ENCODE data around the gene LCTL. TPM values are rescaled to one million over a fixed set of nuclear protein-coding genes. Genes with fewer than 3 reads are reported as not detected.
"Not testable (repeated sequence)": the region's sequence is repeated elsewhere in the genome, so short reads cannot be mapped to it uniquely, and the experiment has no call there.

LCTL gene
- total RNA-seq, 1 experiment from 2014 or later, result 0.10 TPM

DNA sequence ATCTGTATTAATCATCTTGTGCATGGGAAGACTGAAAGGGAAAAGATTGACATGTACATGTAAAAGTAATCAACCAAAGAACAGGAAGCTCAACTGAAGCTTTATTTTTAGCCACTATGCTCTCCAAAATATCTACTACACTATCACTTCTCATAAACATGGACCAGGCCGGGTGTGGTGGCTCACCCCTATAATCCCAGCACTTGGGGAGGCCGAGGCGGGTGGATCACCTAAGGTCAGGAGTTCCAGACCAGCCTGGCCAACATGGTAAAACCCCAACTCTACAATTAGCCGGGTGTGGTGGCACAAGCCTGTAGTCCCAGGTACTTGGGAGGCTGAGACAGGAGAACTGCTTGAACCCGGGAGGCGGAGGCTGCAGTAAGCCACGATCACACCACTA, 65.5 kb downstream of the LCTL start:
- not testable (repeated sequence) for DNase-seq (ENCODE audit: low spot score)

DNA sequence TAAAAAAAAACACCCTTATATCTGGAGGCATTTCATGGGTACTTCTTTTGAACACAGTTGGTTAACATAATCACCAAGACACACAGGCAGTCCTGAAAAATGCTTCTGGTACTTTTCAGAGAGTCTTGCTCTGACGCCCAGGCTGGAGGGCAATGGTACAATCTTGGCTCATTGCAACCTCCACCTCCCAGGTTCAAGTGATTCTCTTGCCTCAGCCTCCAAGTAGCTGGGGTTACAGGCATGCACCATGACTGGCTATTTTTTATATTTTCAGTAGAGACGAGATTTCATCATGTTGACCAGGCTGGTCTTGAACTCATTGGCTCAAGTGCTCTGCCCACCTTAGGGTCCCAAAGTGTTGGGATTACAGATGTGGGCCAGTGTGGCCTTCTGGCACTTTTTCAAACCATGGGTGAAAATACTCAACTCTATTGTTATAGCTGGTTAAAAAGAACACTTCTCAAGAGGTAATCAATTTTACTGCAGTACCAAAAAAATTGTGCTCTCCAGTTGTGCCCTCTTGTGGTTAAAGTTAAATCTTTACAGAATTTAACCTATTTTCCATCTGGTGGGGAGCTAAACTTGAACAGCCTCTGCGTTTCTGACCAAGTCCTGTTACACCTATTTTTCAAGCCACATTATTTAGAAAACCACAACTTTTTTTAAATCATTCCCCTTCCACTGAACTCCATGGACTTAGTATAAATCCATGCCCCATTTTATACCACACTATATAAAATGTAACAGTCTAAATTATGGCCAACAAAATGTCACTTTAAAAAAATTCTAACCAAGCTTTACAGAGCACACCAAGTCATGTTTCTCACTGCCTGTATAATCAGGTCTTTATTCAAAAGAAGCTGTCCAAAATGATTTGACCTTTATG, 67.1 kb downstream of the LCTL start:
- DNase-seq (ENCODE audit: low spot score), result peak; percentile 26

Other genes with a start within 250 kb of the LCTL start
- 22.2 and 24.3 TPM in 2 replicates for gene TIPIN, start 209.3 kb downstream of the LCTL start, total RNA-seq (2014; rRNA removed; shearing (Covaris generic))
- gene MAP2K1, start 179.1 kb downstream of the LCTL start, total RNA-seq (2014; rRNA removed; shearing (Covaris generic)), result 19.0 and 27.7 TPM in 2 replicates
- 55.8 and 70.0 TPM in 2 replicates for gene SNAPC5, start 68.2 kb downstream of the LCTL start, total RNA-seq (2014; rRNA removed; shearing (Covaris generic))
- 5,755 and 6,049 TPM in 2 replicates for gene RPL4, start 61.1 kb downstream of the LCTL start, total RNA-seq (2014; rRNA removed; shearing (Covaris generic))
- 23.7 and 30.9 TPM in 2 replicates for gene ZWILCH, start 60.7 kb downstream of the LCTL start, total RNA-seq (2014; rRNA removed; shearing (Covaris generic))
- 3.4 and 4.7 TPM in 2 replicates for gene SMAD6, start 136.2 kb upstream of the LCTL start, total RNA-seq (2014; rRNA removed; shearing (Covaris generic))